Fibroblast of mammary gland (primary cell): ENCODE data around the gene PPP1R13B.
"Not testable (repeated sequence)": the region's sequence is repeated elsewhere in the genome, so short reads cannot be mapped to it uniquely, and the experiment has no call there.

Experiments used
- DNase-seq: peaks from one replicate; pipeline ENCODE4 v3.0.0-alpha.2; 2010; ENCODE audit warnings: low read depth
- H3K4me3 ChIP-seq: 2 replicates; pipeline ENCODE4 v1.5.1; 2011; ENCODE audit warnings: low read depth, mild to moderate bottlenecking, low read length, moderate library complexity; ENCODE audit not compliant: control insufficient read depth
- TF ChIP-seq, protein P1 (sequence below): conservative IDR thresholded peaks from 2 replicates; pipeline ENCODE4 v1.5.1; 2011; ENCODE audit warnings: low read depth, low read length, inconsistent platforms; ENCODE audit not compliant: control insufficient read depth, insufficient read depth

PPP1R13B gene

DNA sequence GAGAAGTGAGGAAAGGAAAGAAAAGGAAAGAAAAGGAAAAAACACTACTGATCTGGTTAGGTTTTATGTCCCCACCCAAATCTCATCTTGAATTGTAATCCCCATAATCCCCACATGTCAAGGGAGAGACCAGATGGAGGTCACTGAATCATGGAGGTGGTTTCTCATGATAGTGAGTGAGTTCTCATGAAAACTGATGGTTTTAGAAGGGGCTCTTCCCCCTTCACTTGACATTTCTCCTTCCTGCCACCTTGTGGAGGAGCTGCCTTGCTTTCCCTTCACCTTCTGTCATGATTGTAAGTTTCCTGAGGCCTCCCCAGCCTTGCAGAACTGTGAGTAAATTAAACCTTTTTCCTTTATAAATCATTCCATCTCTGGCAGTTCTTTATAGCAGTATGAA is 54.2 kb downstream of the PPP1R13B start:
- TF ChIP-seq, protein P1, sequence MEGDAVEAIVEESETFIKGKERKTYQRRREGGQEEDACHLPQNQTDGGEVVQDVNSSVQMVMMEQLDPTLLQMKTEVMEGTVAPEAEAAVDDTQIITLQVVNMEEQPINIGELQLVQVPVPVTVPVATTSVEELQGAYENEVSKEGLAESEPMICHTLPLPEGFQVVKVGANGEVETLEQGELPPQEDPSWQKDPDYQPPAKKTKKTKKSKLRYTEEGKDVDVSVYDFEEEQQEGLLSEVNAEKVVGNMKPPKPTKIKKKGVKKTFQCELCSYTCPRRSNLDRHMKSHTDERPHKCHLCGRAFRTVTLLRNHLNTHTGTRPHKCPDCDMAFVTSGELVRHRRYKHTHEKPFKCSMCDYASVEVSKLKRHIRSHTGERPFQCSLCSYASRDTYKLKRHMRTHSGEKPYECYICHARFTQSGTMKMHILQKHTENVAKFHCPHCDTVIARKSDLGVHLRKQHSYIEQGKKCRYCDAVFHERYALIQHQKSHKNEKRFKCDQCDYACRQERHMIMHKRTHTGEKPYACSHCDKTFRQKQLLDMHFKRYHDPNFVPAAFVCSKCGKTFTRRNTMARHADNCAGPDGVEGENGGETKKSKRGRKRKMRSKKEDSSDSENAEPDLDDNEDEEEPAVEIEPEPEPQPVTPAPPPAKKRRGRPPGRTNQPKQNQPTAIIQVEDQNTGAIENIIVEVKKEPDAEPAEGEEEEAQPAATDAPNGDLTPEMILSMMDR = peak; percentile 20
- not testable (repeated sequence) for H3K4me3 ChIP-seq
- DNase-seq = peak; percentile 6

DNA sequence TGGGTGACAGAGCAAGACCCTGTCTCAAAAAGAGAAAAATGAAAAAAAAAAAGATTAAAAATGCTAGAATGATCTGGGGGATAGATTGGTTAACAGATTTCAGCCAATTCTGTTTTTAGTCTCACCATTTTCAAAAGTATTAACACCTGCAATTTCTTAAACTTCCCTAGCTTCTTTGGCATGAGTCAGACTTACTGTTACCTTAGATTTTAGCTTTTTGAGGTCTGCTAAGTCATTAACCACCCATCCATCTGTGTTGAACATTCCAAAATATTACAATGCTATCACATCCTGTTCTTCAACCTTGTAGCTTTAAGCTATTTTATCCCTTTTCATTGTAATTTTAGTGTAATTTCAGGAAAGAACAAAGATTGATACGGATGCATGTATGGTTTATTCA is 59.3 kb downstream of the PPP1R13B start:
- DNase-seq = no peak
- TF ChIP-seq, protein P1 = no peak
- H3K4me3 ChIP-seq = no peak overlapping the region

DNA sequence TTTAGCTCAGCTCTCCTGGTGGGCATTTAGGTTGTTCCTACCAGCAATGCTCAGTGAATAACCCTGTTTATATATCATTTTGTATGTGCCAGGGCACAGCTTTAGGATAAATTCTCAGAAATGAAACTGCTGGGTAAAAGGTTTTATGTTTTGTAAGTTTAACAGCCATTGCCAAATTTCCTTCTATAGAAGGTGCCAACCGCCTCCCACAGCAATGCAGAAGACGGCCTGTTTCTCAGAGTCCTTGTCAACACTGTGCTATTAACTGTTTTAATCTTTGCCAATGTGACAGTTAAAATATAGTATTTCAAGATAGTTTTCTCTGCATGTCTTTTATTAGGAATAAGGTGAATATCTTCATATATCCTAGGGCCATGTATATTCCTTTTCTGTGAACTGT is 65.0 kb downstream of the PPP1R13B start:
- no peak for DNase-seq
- no peak overlapping the region for H3K4me3 ChIP-seq
- TF ChIP-seq, protein P1 = no peak

DNA sequence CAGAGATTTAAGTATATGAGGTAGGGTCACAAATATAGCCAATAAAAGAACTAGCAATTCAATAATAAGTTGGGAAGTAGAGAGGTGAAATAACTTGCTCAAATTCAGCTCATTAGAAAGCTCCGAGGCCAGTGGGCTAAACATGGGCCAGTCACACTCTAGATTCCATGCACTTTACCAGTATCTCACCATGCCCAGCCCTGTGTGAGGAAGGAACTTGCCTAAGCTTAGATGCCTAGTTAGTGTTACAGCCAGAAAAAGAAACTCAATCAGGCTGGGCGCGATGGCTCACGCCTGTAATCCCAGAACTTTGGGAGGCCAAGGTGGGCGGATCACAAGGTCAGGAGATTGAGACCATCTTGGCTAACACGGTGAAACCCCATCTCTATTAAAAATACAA is 71.1 kb downstream of the PPP1R13B start:
- not testable (repeated sequence) for H3K4me3 ChIP-seq, DNase-seq

DNA sequence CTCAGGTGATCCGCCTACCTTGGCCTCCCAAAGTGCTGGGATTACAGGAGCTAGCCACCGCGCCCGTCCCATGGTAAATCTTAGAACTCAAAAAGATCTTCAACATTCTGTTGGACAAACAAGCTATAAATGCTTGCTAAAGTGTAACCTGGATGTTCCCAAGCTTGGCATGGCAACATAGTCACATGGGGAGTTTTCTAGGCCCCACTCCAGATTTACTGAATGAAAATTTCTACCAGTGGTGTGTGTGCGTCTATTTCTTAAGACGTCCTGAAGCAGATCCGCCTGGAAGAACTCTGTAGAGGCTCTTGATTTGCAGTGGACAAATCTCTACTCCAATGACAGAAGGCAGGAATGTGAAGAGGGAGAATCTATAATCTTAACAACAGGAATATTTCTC is 71.9 kb downstream of the PPP1R13B start:
- no peak for DNase-seq
- TF ChIP-seq, protein P1 = no peak
- H3K4me3 ChIP-seq = no peak overlapping the region

DNA sequence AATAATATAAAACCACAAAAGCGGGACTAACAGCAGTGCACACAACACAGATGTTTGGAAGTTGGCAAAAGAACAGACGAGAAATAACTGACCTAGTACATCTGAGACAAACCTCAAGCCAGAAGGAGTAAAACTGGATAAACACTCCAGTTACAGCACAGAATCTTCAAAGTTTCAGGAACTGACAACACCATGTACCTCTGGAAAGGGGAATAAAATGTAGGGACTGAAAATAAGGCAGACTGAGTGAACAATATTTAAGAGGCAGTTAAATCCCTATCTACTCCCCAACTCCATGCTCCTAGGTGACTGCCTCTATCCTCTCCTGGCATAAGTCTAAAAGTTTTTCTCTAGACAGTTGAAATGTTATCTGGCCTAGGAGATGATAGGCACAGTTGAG is 73.9 kb downstream of the PPP1R13B start:
- no peak overlapping the region for H3K4me3 ChIP-seq
- TF ChIP-seq, protein P1 = no peak
- DNase-seq = no peak

DNA sequence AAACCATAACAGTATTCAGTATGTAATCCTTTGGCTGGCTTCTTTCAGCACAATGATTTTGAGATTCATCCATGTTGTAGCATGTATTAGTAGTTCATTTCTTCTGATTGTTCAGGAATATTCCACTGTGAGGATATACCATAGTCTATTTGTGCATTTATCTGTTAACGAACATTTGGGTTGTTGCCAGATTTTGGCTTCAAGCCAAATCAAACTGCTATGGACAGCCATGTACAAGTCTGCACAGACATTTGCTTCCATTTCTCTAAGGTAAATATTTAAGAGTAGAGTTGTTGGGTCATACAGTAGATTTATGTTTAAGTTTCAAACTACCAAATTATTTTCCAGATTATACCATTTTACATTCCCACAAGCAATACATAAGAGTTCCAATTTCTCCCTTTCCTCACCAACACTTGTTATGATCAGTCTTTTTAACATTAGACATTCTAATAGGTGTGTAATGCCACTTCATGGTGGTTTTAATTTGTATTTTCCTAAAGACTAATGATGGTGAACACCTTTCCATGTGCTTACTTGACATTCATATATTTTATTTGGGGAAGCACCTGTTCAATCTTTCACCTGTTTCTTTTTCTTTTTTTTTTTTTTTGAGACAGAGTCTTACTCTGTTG is 75.2 kb downstream of the PPP1R13B start:
- no peak for DNase-seq
- TF ChIP-seq, protein P1 = no peak
- H3K4me3 ChIP-seq = no peak overlapping the region
